GM23338 (cell line): ENCODE results near the gene ADD3. TPM values are rescaled to one million over a fixed set of nuclear protein-coding genes. Genes with fewer than 3 reads are reported as not detected.

Experiments
- ATAC-seq: fragments of 200-7000 bp; cut with Tn5 transposase; 3 replicates; pipeline ENCODE4 v1.9.1; 2020
- DNase-seq: peaks from one replicate; pipeline ENCODE4 v3.0.0-alpha.2; 2015; ENCODE audit warnings: low spot score
- H2AFZ ChIP-seq: fragments of 200-600 bp; sonication (generic); 2 replicates; pipeline ENCODE4 v1.8.0; 2016; ENCODE audit warnings: antibody characterized with exemption, mild to moderate bottlenecking, moderate library complexity
- H3F3A ChIP-seq: fragments of 200-600 bp; sonication (generic); replicated peaks from 2 replicates; pipeline ENCODE4 v1.8.0; 2017; ENCODE audit warnings: antibody characterized with exemption, mixed run types, low read depth
- H3K27ac ChIP-seq: fragments of 200-600 bp; sonication (generic); 2 replicates; pipeline ENCODE4 v1.6.1; 2016; ENCODE audit warnings: low read depth
- H3K27me3 ChIP-seq: fragments of 200-600 bp; sonication (generic); 2 replicates; pipeline ENCODE4 v1.8.0; 2016; ENCODE audit warnings: mild to moderate bottlenecking, mixed run types, moderate library complexity; ENCODE audit not compliant: insufficient read depth
- H3K36me3 ChIP-seq: fragments of 200-600 bp; sonication (generic); 2 replicates; pipeline ENCODE4 v1.8.0; 2016; ENCODE audit warnings: mild to moderate bottlenecking; ENCODE audit not compliant: insufficient read depth
- H3K4me1 ChIP-seq: fragments of 200-600 bp; sonication (generic); 2 replicates; pipeline ENCODE4 v1.8.0; 2016; ENCODE audit warnings: mild to moderate bottlenecking, moderate library complexity; ENCODE audit not compliant: insufficient read depth
- H3K4me2 ChIP-seq: fragments of 200-600 bp; sonication (generic); 2 replicates; pipeline ENCODE4 v1.7.1; 2017; ENCODE audit warnings: mixed run types
- H3K4me3 ChIP-seq: fragments of 200-600 bp; sonication (generic); 2 replicates; pipeline ENCODE4 v1.6.1; 2016; ENCODE audit warnings: mixed run types
- H3K79me2 ChIP-seq: fragments of 200-600 bp; sonication (generic); replicated peaks from 2 replicates; pipeline ENCODE4 v1.8.0; 2017; ENCODE audit warnings: mild to moderate bottlenecking; ENCODE audit not compliant: insufficient read depth
- H3K9me2 ChIP-seq: fragments of 200-600 bp; sonication (generic); 2 replicates; pipeline ENCODE4 v1.8.0; 2017; ENCODE audit not compliant: insufficient read depth
- H4K20me1 ChIP-seq: fragments of 200-600 bp; sonication (generic); replicated peaks from 2 replicates; pipeline ENCODE4 v1.8.0; 2017; ENCODE audit warnings: mild to moderate bottlenecking; ENCODE audit not compliant: insufficient read depth
- H3K27ac Mint-ChIP-seq: 2 replicates; pipeline ENCODE4 v1.8.0; 2020; ENCODE audit warnings: inconsistent platforms, mild to moderate bottlenecking, moderate library complexity, mixed read lengths
- H3K27me3 Mint-ChIP-seq: 3 replicates; pipeline ENCODE4 v1.8.0; 2022; ENCODE audit warnings: low read depth, mild to moderate bottlenecking, moderate library complexity, mixed read lengths, inconsistent platforms; ENCODE audit not compliant: insufficient read depth, poor library complexity
- H3K36me3 Mint-ChIP-seq: 3 replicates; pipeline ENCODE4 v1.8.0; 2021; ENCODE audit warnings: low read depth, mild to moderate bottlenecking, inconsistent platforms, moderate library complexity, mixed read lengths
- H3K4me1 Mint-ChIP-seq: 3 replicates; pipeline ENCODE4 v1.8.0; 2020; ENCODE audit warnings: mild to moderate bottlenecking, inconsistent platforms, mixed read lengths
- H3K4me3 Mint-ChIP-seq: 3 replicates; pipeline ENCODE4 v1.8.0; 2021; ENCODE audit warnings: moderate library complexity, mild to moderate bottlenecking, inconsistent platforms, mixed read lengths
- H3K9me3 Mint-ChIP-seq: 3 replicates; pipeline ENCODE4 v1.8.0; 2020; ENCODE audit warnings: moderate library complexity, mild to moderate bottlenecking, inconsistent platforms, mixed read lengths
- JUNB ChIP-seq: IDR thresholded peaks from one replicate; pipeline ENCODE4 v1.6.1; 2016; ENCODE audit warnings: antibody characterized with exemption; ENCODE audit not compliant: unreplicated experiment
- POLR2AphosphoS5 ChIP-seq: IDR thresholded peaks from 2 replicates; pipeline ENCODE4 v1.6.1; 2016; ENCODE audit warnings: antibody characterized with exemption, low read depth
- ZNF462 ChIP-seq: fragments of 250-450 bp; sonication (Bioruptor Pico); IDR thresholded peaks from 2 replicates; pipeline ENCODE4 v1.5.0; 2020; ENCODE audit warnings: mild to moderate bottlenecking, moderate library complexity
- polyA plus RNA-seq: library from polyadenylated mRNA; unstranded; fragments of >200 nt; fragmentation: Nextera tagmentation; extraction: Ambion mirVana; gene quantifications from 2 replicates; pipeline ENCODE4 v1.2.1, GENCODE V29; 2016
- total RNA-seq: library from RNA; depleted of rRNA; stranded (reverse); fragments of >200 nt; shearing (Covaris generic); gene quantifications from 2 replicates; pipeline ENCODE4 v1.2.3, GENCODE V29; 2014
- TF ChIP-seq, protein P1 (sequence below): IDR thresholded peaks from 2 replicates; pipeline ENCODE4 v1.6.1; 2016; ENCODE audit warnings: antibody characterized with exemption
- TF ChIP-seq, protein P2 (sequence below): IDR thresholded peaks from one replicate; pipeline ENCODE4 v1.6.1; 2018; ENCODE audit warnings: antibody characterized with exemption; ENCODE audit not compliant: unreplicated experiment

The ADD3 gene
- total and polyA plus RNA-seq, 2 experiments from 2014 or later, result 68.5 to 767 TPM

DNA sequence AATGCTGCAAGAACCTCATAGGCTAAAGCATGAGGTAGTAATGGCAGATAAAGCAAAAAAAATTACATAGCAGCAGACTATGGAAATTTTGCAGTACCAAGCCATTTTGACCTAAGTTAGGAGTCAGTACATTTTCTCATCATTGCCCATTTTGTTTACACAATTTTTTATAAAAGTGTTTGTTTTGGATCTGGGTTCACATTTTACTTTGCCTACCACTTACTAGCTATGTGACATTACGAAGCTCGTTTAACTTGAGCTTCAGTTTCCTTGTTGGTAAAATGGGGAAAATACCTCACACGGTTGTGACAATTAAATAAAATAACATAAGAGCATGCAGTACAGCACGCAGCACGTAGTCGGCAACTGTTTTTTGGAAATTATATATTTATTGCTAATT lies 99.6 kb downstream of the ADD3 start (continued):
- TF ChIP-seq, protein P1, sequence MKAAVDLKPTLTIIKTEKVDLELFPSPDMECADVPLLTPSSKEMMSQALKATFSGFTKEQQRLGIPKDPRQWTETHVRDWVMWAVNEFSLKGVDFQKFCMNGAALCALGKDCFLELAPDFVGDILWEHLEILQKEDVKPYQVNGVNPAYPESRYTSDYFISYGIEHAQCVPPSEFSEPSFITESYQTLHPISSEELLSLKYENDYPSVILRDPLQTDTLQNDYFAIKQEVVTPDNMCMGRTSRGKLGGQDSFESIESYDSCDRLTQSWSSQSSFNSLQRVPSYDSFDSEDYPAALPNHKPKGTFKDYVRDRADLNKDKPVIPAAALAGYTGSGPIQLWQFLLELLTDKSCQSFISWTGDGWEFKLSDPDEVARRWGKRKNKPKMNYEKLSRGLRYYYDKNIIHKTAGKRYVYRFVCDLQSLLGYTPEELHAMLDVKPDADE, result no peak

DNA sequence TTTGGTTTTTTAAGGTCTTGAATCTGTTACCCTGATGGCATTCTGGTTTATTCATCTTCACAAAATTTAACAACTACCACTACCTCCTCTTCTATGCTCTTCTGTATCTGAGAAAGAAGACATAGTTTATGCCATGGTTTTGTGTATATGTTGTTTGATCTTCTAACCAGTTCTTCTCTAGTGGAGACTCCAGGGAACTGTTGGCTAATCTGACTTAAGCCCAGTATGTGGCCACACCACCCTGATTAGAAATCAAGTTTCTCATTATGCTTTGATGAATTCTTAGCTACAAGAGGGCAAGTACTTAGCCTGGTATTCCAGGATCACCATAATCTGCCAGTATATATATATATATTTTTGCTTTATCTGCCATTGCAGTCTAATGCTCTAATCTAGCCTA lies 100.1 kb downstream of the ADD3 start:
- Mint-ChIP-seq H3K9me3 (no peaks in the 10 kb centered on the region), H3K27me3 (no peaks in the 10 kb centered on the region), H3K4me1 (no peaks in the 10 kb centered on the region), H3K27ac (no peak overlapping the region), H3K36me3 (peaks cover 4% of the 10 kb centered on the region; the same call in 2 of the 3 replicates), H3K4me3 (no peak overlapping the region)
- no peaks in the 10 kb centered on the region; the same call in 1 of the 2 replicates for H4K20me1 ChIP-seq
- H3K79me2 ChIP-seq, result no peaks in the 10 kb centered on the region
- H3K4me1 ChIP-seq, result no peaks in the 10 kb centered on the region
- no peak for TF ChIP-seq JUNB
- no peak for TF ChIP-seq POLR2AphosphoS5
- no peak for TF ChIP-seq ZNF462 (CRISPR knock-in tag)
- TF ChIP-seq, protein P2, sequence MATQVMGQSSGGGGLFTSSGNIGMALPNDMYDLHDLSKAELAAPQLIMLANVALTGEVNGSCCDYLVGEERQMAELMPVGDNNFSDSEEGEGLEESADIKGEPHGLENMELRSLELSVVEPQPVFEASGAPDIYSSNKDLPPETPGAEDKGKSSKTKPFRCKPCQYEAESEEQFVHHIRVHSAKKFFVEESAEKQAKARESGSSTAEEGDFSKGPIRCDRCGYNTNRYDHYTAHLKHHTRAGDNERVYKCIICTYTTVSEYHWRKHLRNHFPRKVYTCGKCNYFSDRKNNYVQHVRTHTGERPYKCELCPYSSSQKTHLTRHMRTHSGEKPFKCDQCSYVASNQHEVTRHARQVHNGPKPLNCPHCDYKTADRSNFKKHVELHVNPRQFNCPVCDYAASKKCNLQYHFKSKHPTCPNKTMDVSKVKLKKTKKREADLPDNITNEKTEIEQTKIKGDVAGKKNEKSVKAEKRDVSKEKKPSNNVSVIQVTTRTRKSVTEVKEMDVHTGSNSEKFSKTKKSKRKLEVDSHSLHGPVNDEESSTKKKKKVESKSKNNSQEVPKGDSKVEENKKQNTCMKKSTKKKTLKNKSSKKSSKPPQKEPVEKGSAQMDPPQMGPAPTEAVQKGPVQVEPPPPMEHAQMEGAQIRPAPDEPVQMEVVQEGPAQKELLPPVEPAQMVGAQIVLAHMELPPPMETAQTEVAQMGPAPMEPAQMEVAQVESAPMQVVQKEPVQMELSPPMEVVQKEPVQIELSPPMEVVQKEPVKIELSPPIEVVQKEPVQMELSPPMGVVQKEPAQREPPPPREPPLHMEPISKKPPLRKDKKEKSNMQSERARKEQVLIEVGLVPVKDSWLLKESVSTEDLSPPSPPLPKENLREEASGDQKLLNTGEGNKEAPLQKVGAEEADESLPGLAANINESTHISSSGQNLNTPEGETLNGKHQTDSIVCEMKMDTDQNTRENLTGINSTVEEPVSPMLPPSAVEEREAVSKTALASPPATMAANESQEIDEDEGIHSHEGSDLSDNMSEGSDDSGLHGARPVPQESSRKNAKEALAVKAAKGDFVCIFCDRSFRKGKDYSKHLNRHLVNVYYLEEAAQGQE, result no peak
- H3K9me2 ChIP-seq, result no peaks in the 10 kb centered on the region
- no peaks in the 10 kb centered on the region for H3F3A ChIP-seq
- H3K36me3 ChIP-seq, result no peaks in the 10 kb centered on the region
- H3K4me3 ChIP-seq, result no peak overlapping the region
- DNase-seq, result no peak
- no peak for ATAC-seq
- no peak overlapping the region for H3K4me2 ChIP-seq
- no peak overlapping the region for H2AFZ ChIP-seq
- no peaks in the 10 kb centered on the region for H3K27me3 ChIP-seq
- no peak overlapping the region for H3K27ac ChIP-seq
